ENCODE results near the gene CYREN. TPM values are rescaled to one million over a fixed set of nuclear protein-coding genes. Genes with fewer than 3 reads are reported as not detected.

Gene CYREN
- total RNA-seq, 2 experiments from 2014 or later, result 14.0 to 15.8 TPM

DNA sequence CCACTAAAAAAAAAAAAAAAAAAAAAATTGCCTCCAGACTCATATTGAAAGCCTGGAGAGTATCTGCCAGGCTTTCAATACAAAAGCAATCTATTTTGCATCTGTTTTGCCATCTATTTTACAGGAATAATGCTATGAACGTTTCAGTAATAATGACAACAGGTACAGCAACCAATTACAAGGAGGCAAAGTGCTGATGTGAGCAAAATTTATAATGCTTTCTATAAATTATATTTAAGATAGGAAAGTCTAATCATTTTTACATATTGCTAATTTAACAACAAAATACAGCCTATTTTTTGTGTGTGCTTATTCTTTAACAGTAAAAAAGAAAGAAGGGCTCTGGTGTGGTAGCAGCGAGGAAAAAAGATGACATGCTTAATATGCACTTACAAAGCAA lies 30.8 kb upstream of the CYREN start:
- no peak for DNase-seq
- Mint-ChIP-seq H3K9me3 (no peaks in the 10 kb centered on the region), H3K4me1 (ENCODE audit: low read depth) (peaks cover 32% of the 10 kb centered on the region), H3K27ac (no peak overlapping the region), H3K27me3 (no peaks in the 10 kb centered on the region), H3K36me3 (ENCODE audit: low read depth) (peaks cover 95% of the 10 kb centered on the region), H3K4me3 (no peak overlapping the region)
- CTCF ChIA-PET, result no interaction called here
- intact Hi-C loops (cut with DNase I, micrococcal nuclease), result no loop called here
- no peak overlapping the region for H3K4me3 ChIP-seq (ENCODE audit: low read length)
- no peaks in the 10 kb centered on the region for H3K9me3 ChIP-seq (ENCODE audit: control insufficient read depth in 1 of 2, insufficient read depth in 1 of 2, low read length in 2 of 2)
- TF ChIP-seq, protein P1, sequence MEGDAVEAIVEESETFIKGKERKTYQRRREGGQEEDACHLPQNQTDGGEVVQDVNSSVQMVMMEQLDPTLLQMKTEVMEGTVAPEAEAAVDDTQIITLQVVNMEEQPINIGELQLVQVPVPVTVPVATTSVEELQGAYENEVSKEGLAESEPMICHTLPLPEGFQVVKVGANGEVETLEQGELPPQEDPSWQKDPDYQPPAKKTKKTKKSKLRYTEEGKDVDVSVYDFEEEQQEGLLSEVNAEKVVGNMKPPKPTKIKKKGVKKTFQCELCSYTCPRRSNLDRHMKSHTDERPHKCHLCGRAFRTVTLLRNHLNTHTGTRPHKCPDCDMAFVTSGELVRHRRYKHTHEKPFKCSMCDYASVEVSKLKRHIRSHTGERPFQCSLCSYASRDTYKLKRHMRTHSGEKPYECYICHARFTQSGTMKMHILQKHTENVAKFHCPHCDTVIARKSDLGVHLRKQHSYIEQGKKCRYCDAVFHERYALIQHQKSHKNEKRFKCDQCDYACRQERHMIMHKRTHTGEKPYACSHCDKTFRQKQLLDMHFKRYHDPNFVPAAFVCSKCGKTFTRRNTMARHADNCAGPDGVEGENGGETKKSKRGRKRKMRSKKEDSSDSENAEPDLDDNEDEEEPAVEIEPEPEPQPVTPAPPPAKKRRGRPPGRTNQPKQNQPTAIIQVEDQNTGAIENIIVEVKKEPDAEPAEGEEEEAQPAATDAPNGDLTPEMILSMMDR (IDR thresholded peaks at IDR 0.05), result no peak
- no peak overlapping the region for H3K27ac ChIP-seq (ENCODE audit: low read depth in 1 of 2, low read length in 2 of 2)
- no peak for ATAC-seq (ENCODE audit: poor library complexity)
- no peaks in the 10 kb centered on the region for H3K4me1 ChIP-seq (ENCODE audit: insufficient read depth, low read length)
- POLR2A ChIA-PET, result no interaction called here
- H3K36me3 ChIP-seq (ENCODE audit: insufficient read depth, low read length), result peaks cover 72% of the 10 kb centered on the region
- H3K27me3 ChIP-seq (ENCODE audit: control insufficient read depth in 1 of 2, insufficient read depth in 2 of 2, low read length in 2 of 2), result no peaks in the 10 kb centered on the region

DNA sequence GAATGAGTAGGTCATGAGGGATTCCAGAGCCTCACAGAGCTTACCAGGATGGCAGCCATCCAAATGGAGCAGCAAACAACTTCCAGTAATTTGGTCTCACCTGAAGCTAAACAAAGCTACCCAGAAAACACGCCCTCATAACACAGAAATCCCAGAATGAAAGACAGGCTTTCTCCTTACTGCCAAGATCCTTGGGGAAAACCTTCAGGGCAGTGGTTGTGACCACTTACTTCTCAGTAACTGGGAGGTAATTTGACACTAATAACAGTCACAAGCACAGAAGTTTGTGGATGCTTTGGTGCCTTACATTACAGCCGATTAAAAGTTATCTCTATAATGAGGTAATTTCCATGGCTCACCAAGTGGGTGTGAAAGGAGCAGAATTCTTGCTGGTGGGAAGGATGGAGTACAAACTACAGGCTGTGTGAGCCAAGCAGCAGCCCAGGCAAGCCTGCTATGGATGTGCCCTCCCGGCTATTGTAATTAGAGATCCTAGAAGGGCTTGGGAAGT lies 30.4 kb upstream of the CYREN start:
- no peaks in the 10 kb centered on the region for H3K4me1 ChIP-seq (ENCODE audit: insufficient read depth, low read length)
- H3K36me3 Mint-ChIP-seq (ENCODE audit: low read depth), result peaks cover 97% of the 10 kb centered on the region
- H3K27ac ChIP-seq (ENCODE audit: low read depth in 1 of 2, low read length in 2 of 2), result no peak overlapping the region
- no peaks in the 10 kb centered on the region for H3K9me3 ChIP-seq (ENCODE audit: control insufficient read depth in 1 of 2, insufficient read depth in 1 of 2, low read length in 2 of 2)
- CTCF ChIA-PET, result no interaction called here
- no peaks in the 10 kb centered on the region for H3K27me3 ChIP-seq (ENCODE audit: control insufficient read depth in 1 of 2, insufficient read depth in 2 of 2, low read length in 2 of 2)
- POLR2A ChIA-PET, result no interaction called here
- no peaks in the 10 kb centered on the region for H3K27me3 Mint-ChIP-seq
- DNase-seq (no peak), ATAC-seq (ENCODE audit: poor library complexity) (no peak)
- no peaks in the 10 kb centered on the region for H3K9me3 Mint-ChIP-seq
- TF ChIP-seq, protein P1 (IDR thresholded peaks at IDR 0.05), result no peak
- H3K4me3 ChIP-seq (ENCODE audit: low read length), result no peak overlapping the region
- peaks cover 76% of the 10 kb centered on the region for H3K36me3 ChIP-seq (ENCODE audit: insufficient read depth, low read length)
- intact Hi-C loops (cut with DNase I, micrococcal nuclease), result no loop called here
- no peak overlapping the region for H3K4me3 Mint-ChIP-seq
- peaks cover 27% of the 10 kb centered on the region for H3K4me1 Mint-ChIP-seq (ENCODE audit: low read depth)
- H3K27ac Mint-ChIP-seq, result no peak overlapping the region

- H3K4me1 Mint-ChIP-seq (ENCODE audit: low read depth), result peaks cover 19% of the 10 kb centered on the region
- ChIA-PET CTCF (no interaction called here), POLR2A (no interaction called here)
- no peaks in the 10 kb centered on the region for H3K9me3 Mint-ChIP-seq
- H3K4me1 ChIP-seq (ENCODE audit: insufficient read depth, low read length), result no peaks in the 10 kb centered on the region
- peaks cover 97% of the 10 kb centered on the region for H3K36me3 Mint-ChIP-seq (ENCODE audit: low read depth)
- H3K27me3 ChIP-seq (ENCODE audit: control insufficient read depth in 1 of 2, insufficient read depth in 2 of 2, low read length in 2 of 2), result no peaks in the 10 kb centered on the region
- no peak overlapping the region for H3K4me3 ChIP-seq (ENCODE audit: low read length)
- ATAC-seq (ENCODE audit: poor library complexity) (no peak), DNase-seq (no peak)
- no peak overlapping the region for H3K27ac ChIP-seq (ENCODE audit: low read depth in 1 of 2, low read length in 2 of 2)
- no peak overlapping the region for H3K27ac Mint-ChIP-seq
- H3K4me3 Mint-ChIP-seq, result no peak overlapping the region
- H3K9me3 ChIP-seq (ENCODE audit: control insufficient read depth in 1 of 2, insufficient read depth in 1 of 2, low read length in 2 of 2), result no peaks in the 10 kb centered on the region
- H3K36me3 ChIP-seq (ENCODE audit: insufficient read depth, low read length), result peaks cover 89% of the 10 kb centered on the region
- intact Hi-C loops (cut with DNase I, micrococcal nuclease), result no loop called here
- TF ChIP-seq, protein P1 (IDR thresholded peaks at IDR 0.05), result no peak
- no peaks in the 10 kb centered on the region for H3K27me3 Mint-ChIP-seq
Measured at GRCh38 chr7:135199439-135199838, 28.9 kb upstream of the CYREN start.

Measured in CD4-positive, alpha-beta T cell (primary cell).